Peyer's patch (tissue), 4 donors: ENCODE data around the gene SORCS3.

Experiments
- CTCF ChIP-seq, 6 experiments: fragments of 450-650 bp in 4 of 6; fragments of 200-600 bp in 2 of 6; sonication (generic) in 1 of 6; IDR thresholded peaks; one replicate each; pipeline ENCODE4 v1.5.1; 2017 to 2019; ENCODE audit warnings: antibody characterized with exemption in 6 of 6, mild to moderate bottlenecking in 3 of 6, moderate library complexity in 1 of 6
- POLR2A ChIP-seq, 2 donors: fragments of 450-650 bp; IDR thresholded peaks; one replicate each; pipeline ENCODE4 v1.5.1; 2017; ENCODE audit warnings: antibody characterized with exemption in 2 of 2, mild to moderate bottlenecking in 2 of 2, moderate library complexity in 2 of 2

GRCh38 chr10:104617831-104618230 is 23.3 kb upstream of the SORCS3 start:
- TF ChIP-seq POLR2A (IDR thresholded peaks at IDR 0.05) (no peak), CTCF (IDR thresholded peaks at IDR 0.05) (no peak)
